ENCODE data around the gene SORD.
"Not testable (repeated sequence)": the region's sequence is repeated elsewhere in the genome, so short reads cannot be mapped to it uniquely, and the experiment has no call there.

Gene SORD

GRCh38 chr15:45022871-45023658 lies at the start of gene SORD:
SORD (plus strand) TSS chr15:45023195; CDS start chr15:45023284, 89 bp downstream.
- DNase-seq (ENCODE audit: low spot score): peak; percentile 71

- DNase-seq (ENCODE audit: low spot score): not testable (repeated sequence)
These were observed 46.8 kb upstream of the SORD start for GRCh38 chr15:44976183-44976582.

GRCh38 chr15:44977781-44978180 lies 45.2 kb upstream of the SORD start:
- not testable (repeated sequence) for DNase-seq (ENCODE audit: low spot score)

- not testable (repeated sequence) for DNase-seq (ENCODE audit: low spot score)
These were observed 43.2 kb upstream of the SORD start for GRCh38 chr15:44979617-44980339.

GRCh38 chr15:44984144-44984543 lies 38.9 kb upstream of the SORD start:
- DNase-seq (ENCODE audit: low spot score): not testable (repeated sequence)

- DNase-seq (ENCODE audit: low spot score): not testable (repeated sequence)
These were observed 36.5 kb upstream of the SORD start for GRCh38 chr15:44986346-44987055.

- DNase-seq (ENCODE audit: low spot score): not testable (repeated sequence)
These were observed 35.3 kb upstream of the SORD start for GRCh38 chr15:44987711-44988110.

- DNase-seq (ENCODE audit: low spot score): not testable (repeated sequence)
These were observed 34.7 kb upstream of the SORD start for GRCh38 chr15:44988184-44988869.

- not testable (repeated sequence) for DNase-seq (ENCODE audit: low spot score)
These were observed 34.1 kb upstream of the SORD start for GRCh38 chr15:44988870-44989219.

GRCh38 chr15:44997632-44998031 lies 25.4 kb upstream of the SORD start:
- not testable (repeated sequence) for DNase-seq (ENCODE audit: low spot score)

GRCh38 chr15:44999105-44999504 lies 23.9 kb upstream of the SORD start:
- no peak for DNase-seq (ENCODE audit: low spot score)

GRCh38 chr15:45001180-45001579 lies 21.8 kb upstream of the SORD start:
- DNase-seq (ENCODE audit: low spot score): not testable (repeated sequence)

GRCh38 chr15:45003731-45004410 lies 19.1 kb upstream of the SORD start:
- not testable (repeated sequence) for DNase-seq (ENCODE audit: low spot score)

- not testable (repeated sequence) for DNase-seq (ENCODE audit: low spot score)
These were observed 18.3 kb upstream of the SORD start for GRCh38 chr15:45004590-45005175.

- DNase-seq (ENCODE audit: low spot score): no peak
These were observed 13.9 kb upstream of the SORD start for GRCh38 chr15:45009046-45009445.

- not testable (repeated sequence) for DNase-seq (ENCODE audit: low spot score)
These were observed 7.9 kb upstream of the SORD start for GRCh38 chr15:45015114-45015513.

- not testable (repeated sequence) for DNase-seq (ENCODE audit: low spot score)
These were observed 2.6 kb upstream of the SORD start for GRCh38 chr15:45020222-45020900.

GRCh38 chr15:45020901-45021259 lies 2.1 kb upstream of the SORD start:
- not testable (repeated sequence) for DNase-seq (ENCODE audit: low spot score)

GRCh38 chr15:45021348-45021747 lies 1.6 kb upstream of the SORD start:
- DNase-seq (ENCODE audit: low spot score): no peak

GRCh38 chr15:45023659-45024225 lies 747 bp downstream of the SORD start:
- peak; percentile 9 for DNase-seq (ENCODE audit: low spot score)
